NT2/D1 (cell line): Measurements from ENCODE around the gene TBXT.
A peak's percentile ranks its signal among the peaks of the same experiment; 100 is the strongest.

ENCODE experiments used
- DNase-seq: peaks from one replicate; pipeline ENCODE4 v3.0.0-alpha.2; 2011; ENCODE audit warnings: low read depth, low spot score
- H3K27me3 ChIP-seq: 2 replicates; pipeline ENCODE4 v1.6.0; 2011; ENCODE audit warnings: mild to moderate bottlenecking; ENCODE audit not compliant: insufficient read length, insufficient read depth
- H3K36me3 ChIP-seq: 2 replicates; pipeline ENCODE4 v1.6.1; 2011; ENCODE audit warnings: mild to moderate bottlenecking, low read length, mixed read lengths; ENCODE audit not compliant: insufficient read depth, insufficient read length
- H3K4me1 ChIP-seq: 2 replicates; pipeline ENCODE4 v1.5.1; 2011; ENCODE audit not compliant: insufficient read depth, insufficient read length
- H3K4me3 ChIP-seq: 2 replicates; pipeline ENCODE4 v1.5.1; 2011; ENCODE audit warnings: low read depth; ENCODE audit not compliant: insufficient read length
- H3K9ac ChIP-seq: 2 replicates; pipeline ENCODE4 v1.6.0; 2011; ENCODE audit warnings: low read depth; ENCODE audit not compliant: insufficient read length
- H3K9me3 ChIP-seq: 2 replicates; pipeline ENCODE4 v1.5.1; 2011; ENCODE audit warnings: mild to moderate bottlenecking, low read length; ENCODE audit not compliant: insufficient read depth
- SUZ12 ChIP-seq: IDR thresholded peaks from 2 replicates; pipeline ENCODE4 v1.6.1; 2011; ENCODE audit not compliant: insufficient read length, insufficient read depth; ENCODE audit errors: extremely low read depth
- YY1 ChIP-seq: IDR thresholded peaks from 2 replicates; pipeline ENCODE4 v1.6.1; 2011; ENCODE audit not compliant: insufficient read length, insufficient read depth
- ZNF274 ChIP-seq: IDR thresholded peaks from 2 replicates; pipeline ENCODE4 v1.6.1; 2011; ENCODE audit warnings: mild to moderate bottlenecking, low read depth, low read length

The TBXT gene

GRCh38 chr6:166169549-166170421 lies 2.1 kb upstream of the TBXT start:
- Histone ChIP-seq H3K36me3 (peaks cover 9% of the 10 kb centered on the region), H3K9ac (peak overlapping the region; percentile 64), H3K9me3 (no peaks in the 10 kb centered on the region), H3K4me1 (peaks cover 2% of the 10 kb centered on the region), H3K27me3 (peaks cover 76% of the 10 kb centered on the region), H3K4me3 (peak overlapping the region; percentile 22)
- DNase-seq = no peak
- TF ChIP-seq ZNF274 (no peak), SUZ12 (peak; percentile 86), YY1 (no peak)

DNA sequence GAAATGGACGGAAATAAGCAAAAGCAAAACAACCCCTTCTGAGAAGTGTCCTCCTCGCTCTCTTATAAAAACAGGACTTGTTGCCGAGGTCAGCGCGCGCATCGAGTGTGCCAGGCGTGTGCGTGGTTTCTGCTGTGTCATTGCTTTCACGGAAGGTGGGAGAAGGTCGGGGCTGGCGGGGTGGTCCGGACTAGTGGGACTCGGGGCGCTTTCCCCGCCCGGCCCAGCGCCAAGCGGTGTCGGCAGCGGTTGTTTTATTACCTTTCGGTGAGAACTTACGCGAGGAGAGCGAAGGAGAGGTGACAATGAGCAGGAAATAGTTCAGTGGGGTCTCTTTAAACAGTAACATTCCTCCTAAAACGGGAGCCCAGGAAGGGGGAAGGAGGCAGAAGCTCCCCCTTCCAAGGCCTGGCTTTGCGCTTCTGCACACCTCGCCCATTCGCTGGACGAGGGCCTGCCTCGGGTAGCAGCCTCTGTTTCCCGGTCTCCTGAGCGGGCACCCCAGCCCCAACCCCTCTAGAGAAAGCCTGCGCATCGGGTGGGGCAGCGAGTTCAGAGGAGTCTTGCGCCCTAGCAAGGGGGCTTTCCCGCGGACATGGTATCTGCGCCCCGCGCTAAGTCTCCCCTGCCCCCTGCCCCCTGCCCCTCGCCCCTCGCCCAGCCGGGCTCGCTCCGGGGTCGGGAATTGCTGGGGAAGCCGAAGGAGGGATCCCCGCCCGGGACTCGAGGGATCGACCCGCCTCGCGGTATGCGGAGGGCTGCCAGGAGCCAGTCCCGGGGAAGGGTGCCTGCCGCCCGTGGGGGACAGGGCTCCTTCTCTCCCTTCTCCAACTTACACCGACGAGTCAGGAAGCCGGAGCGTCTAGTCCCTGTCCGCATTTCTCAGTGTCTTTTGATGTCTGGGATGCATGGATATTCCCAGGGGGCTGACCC lies 1.2 kb upstream of the TBXT start:
- no peak for TF ChIP-seq YY1
- TF ChIP-seq ZNF274 = no peak
- no peak for TF ChIP-seq SUZ12
- no peaks in the 10 kb centered on the region for H3K9me3 ChIP-seq
- no peak for DNase-seq
- H3K4me3 ChIP-seq = peak overlapping the region; percentile 42
- peaks cover 15% of the 10 kb centered on the region for H3K36me3 ChIP-seq
- H3K27me3 ChIP-seq = peaks cover 85% of the 10 kb centered on the region
- H3K4me1 ChIP-seq = peaks cover 2% of the 10 kb centered on the region
- peak overlapping the region; percentile 64 for H3K9ac ChIP-seq

DNA sequence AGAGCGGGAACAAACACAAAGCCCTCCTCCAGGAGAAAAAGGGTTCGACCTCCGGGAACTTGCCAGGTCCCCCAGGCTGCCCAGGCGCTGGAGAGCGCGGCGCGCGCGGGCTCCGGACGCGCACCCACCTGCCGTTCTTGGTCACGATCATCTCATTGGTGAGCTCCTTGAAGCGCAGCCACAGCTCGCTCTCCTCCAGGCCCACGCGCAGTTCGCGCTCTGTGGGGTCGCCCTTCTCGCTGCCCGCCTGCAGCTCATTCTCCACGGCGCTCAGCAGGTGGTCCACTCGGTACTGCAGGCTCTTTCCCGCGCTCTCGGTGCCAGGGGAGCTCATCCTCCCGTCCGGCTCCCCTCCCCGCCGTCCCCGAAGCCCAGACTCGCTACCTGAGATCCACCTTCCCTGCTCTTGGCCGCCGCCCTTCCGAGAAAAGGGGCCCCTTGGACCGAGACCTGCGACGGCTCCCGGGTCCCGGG lies 356 bp downstream of the TBXT start:
- H3K9ac ChIP-seq = peak overlapping the region; percentile 61
- H3K36me3 ChIP-seq = peaks cover 19% of the 10 kb centered on the region
- H3K4me1 ChIP-seq = peaks cover 2% of the 10 kb centered on the region
- H3K27me3 ChIP-seq = peaks cover 91% of the 10 kb centered on the region
- no peak for TF ChIP-seq SUZ12
- TF ChIP-seq YY1 = no peak
- no peak for TF ChIP-seq ZNF274
- DNase-seq = no peak
- H3K4me3 ChIP-seq = peak overlapping the region; percentile 43
- H3K9me3 ChIP-seq = no peaks in the 10 kb centered on the region

DNA sequence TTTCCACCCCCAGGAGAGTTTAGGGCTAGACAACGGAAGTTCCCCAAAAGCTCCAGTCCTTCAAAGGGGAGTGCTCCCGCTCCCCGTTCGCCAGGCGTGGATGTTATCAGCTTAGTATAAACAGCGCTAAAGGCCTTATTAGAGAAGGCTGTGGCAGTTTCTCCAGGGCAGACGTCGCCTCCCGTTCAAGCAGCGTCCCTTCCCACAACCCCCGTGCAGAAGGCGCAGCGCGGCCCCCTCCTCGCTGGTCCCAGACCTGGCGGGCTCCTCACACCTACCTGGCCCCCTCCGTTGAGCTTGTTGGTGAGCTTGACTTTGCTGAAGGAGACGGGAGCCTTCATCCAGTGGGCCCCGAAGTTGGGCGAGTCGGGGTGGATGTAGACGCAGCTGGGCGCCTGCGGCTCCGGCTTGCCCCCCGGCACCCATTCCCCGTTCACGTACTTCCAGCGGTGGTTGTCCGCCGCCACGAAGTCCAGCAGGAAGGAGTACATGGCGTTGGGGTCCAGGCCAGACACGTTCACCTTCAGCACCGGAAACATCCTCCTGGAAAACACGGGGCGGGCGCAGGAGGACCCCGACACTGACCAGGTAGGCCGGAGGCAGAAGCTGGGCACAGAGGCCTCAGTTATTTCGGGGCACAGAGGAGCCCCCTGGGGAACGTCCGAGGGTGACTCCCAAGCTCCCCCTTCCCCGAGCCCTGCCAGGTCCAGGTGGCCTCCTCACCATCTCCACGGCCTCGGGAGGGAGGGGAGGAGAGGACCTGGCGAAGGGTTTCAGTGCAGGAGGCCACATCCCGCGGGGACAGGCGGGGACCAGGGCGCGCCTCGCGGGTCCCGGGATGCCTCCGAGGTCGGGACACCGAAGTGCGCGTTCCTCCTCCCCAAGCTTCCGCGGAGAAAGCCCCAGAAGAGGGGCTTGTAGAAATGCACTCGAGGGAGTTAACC lies 1.1 kb downstream of the TBXT start:
- H3K36me3 ChIP-seq = peaks cover 25% of the 10 kb centered on the region
- peaks cover 85% of the 10 kb centered on the region for H3K27me3 ChIP-seq
- DNase-seq = no peak
- peaks cover 2% of the 10 kb centered on the region for H3K4me1 ChIP-seq
- H3K9ac ChIP-seq = peak overlapping the region; percentile 61
- H3K9me3 ChIP-seq = no peaks in the 10 kb centered on the region
- peak overlapping the region; percentile 43 for H3K4me3 ChIP-seq
- TF ChIP-seq YY1 (no peak), ZNF274 (no peak), SUZ12 (peak; percentile 59)

- peaks cover 25% of the 10 kb centered on the region for H3K36me3 ChIP-seq
- H3K4me3 ChIP-seq = no peak overlapping the region
- H3K9me3 ChIP-seq = no peaks in the 10 kb centered on the region
- TF ChIP-seq YY1 = no peak
- TF ChIP-seq SUZ12 = no peak
- TF ChIP-seq ZNF274 = no peak
- H3K4me1 ChIP-seq = peaks cover 2% of the 10 kb centered on the region
- peak overlapping the region; percentile 21 for H3K9ac ChIP-seq
- H3K27me3 ChIP-seq = peaks cover 77% of the 10 kb centered on the region
- DNase-seq = no peak
Observed at GRCh38 chr6:166165558-166166313, 1.9 kb downstream of the TBXT start.

DNA sequence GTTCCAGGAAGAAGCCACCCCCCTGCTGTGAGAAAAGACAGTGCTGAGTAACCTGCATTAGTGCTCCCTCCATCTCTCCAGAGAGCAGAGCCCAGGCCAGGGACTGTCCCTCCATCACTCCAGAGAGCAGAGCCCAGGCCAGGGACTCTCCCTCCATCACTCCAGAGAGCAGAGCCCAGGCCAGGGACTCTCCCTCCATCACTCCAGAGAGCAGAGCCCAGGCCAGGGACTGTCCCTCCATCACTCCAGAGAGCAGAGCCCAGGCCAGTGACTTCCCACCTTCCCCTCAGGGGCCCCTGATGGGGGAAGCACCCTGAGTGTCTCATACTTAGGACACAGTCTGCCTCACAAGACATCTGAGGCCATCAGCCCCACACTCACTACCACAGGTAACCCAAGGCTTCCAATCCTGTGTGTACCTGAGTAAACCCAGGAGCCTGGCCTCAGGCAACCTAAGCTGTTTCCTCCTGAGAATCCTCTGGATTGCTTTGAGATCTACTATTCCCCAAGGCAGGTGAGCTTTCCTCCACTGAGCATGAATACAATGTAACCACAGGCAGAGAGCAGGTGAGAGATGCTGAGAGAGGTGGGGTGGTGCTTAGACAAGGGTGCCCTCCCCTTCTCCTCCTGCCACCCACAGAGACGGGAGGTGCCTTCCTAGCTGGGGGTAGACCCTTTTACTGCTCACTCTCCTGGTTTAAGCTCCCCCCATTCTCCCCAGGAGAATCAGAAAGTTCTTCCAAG lies 4.9 kb downstream of the TBXT start:
- DNase-seq = no peak
- no peak for TF ChIP-seq ZNF274
- TF ChIP-seq SUZ12 = no peak
- no peak for TF ChIP-seq YY1
- Histone ChIP-seq H3K4me3 (no peak overlapping the region), H3K9me3 (no peaks in the 10 kb centered on the region), H3K27me3 (peaks cover 49% of the 10 kb centered on the region), H3K4me1 (no peaks in the 10 kb centered on the region), H3K36me3 (peaks cover 28% of the 10 kb centered on the region), H3K9ac (no peak overlapping the region)
